NOMO-1 treated with DMSO at 0.1 percent for 48 hours (cell line): ENCODE results near the gene ANKDD1B.
"Not testable (repeated sequence)": the region's sequence is repeated elsewhere in the genome, so short reads cannot be mapped to it uniquely, and the experiment has no call there.

Experiments
- DNase-seq: peaks from one replicate; lab custom pipeline; 2025; ENCODE audit not compliant: unreplicated experiment; lab: John Stamatoyannopoulos, UW

The ANKDD1B gene

DNA sequence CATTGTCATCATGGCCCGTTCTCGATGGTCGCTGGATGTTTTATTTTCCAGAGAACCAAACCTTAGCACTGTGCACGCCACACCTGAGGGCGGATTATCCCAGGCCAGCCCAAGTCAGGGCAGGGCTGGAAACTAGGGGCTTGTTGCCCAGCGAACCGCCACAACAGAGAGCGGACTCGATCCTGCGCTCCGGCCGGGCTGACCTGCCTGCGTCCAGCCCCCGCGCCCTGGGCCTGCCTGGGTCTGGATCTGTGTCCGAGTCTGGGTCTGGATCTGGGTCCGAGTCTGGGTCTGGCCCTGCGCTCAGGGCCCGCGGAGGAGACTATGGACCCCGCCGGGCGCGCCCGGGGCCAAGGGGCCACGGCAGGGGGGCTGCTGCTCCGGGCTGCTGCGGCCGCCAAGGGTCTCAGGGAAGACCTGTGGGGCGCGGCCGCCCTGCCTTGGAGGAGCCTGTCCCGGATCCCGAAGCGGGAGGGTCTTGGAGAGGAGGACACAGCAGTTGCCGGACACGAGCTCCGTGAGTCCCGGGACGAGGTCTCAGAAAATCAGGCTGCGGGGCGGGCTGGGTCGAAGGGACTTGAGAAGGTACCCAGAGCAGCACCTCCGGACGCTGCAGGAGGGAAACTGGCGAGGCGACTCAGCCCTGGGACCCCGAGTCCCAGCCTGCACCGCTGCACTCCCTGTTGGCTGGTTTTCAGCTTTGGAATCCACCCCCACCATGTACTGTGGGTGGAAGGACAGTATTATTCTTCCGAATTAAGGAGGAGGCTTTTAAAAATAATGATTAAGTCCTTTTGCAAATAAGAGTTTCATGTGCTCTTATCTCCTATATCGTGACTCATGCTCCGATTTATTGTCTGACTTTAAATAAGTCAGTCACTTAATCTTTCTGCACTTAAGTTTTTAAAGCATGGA is at the start of gene ANKDD1B:
TSS of gene ANKDD1B (plus strand) at position 143 of the 915 bp plus-strand sequence. CDS start at position 325, 182 bp downstream.
- no peak for DNase-seq

DNA sequence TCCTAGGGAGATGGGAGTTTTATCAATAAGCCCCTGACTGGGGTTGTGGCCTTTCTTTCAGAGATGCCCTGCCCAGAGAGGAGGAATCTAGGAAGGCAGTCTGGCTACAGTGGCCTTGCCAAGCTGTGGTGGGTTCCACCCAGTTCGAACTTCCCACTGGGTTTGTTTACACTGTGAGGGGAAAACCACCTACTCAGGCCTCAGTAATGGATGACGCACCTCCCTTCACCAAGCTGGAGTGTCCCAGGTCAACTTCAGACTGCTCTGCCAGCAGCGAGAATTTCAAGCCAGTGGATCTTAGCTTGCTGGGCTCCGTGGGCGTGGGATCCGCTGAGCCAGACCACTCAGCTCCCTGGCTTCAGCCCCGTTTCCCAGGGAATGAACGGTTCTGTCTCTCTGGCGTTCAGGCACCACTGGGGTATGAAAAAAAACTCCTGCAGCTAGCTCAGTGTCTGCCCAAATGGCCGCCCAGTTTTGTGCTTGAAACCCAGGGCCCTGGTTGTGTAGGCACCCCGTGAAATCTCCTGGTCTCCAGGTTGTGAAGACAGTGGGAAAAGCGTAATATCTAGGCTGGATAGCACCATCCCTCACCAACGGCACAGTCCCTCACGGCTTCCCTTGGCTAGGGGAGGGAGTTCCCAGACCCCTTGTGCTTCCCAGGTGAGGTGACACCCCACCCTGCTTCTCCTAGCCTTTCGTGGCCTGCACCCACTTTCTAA is 45.1 kb upstream of the ANKDD1B start:
- not testable (repeated sequence) for DNase-seq

DNA sequence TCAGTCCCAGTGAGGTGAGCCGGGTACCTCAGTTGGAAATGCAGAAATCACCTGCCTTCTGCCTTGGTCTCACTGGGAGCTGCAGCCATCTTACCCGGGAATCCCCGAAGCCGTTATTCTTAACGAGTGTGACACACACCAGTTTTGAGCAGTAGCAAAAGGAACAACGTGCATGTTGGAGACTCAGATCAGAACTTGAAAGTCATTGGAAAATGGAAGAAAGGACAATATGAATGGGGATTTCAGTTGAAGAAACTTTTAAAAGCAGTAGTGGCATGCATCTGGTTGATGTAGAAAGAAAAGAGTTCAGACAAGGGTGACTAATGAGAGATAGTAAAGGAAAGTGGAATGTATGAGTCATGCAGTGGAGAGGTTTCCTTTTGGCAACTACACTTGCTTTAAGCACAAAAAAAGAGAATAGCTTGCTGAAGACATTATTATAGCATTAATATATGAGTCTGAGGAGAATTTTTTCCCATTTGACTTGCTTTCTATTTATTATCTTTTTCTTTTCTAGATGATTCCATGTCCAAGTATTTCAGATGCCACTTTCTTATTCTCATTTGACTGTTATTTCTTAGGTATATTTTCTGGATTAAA is 44.4 kb upstream of the ANKDD1B start:
- DNase-seq, result peak; percentile 89

DNA sequence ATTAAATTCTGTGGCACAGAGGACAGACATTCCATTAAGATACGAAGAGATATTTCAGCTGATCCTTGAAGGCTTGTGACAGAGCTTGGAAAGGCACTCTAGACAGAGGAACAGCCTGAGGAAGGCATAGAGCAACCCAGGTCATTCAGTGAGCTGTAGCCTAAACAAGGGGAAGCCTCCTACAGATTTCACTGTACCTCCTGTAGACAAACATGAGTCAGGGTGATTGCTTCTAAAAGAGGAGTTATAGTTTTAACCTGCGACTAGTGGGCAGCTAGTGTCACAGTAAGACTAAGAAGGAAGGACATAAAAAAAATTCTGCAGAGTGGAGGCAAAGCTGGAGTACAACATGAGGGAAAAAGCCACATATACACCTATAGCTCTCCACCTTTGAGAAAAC is 43.5 kb upstream of the ANKDD1B start:
- peak; percentile 50 for DNase-seq

DNA sequence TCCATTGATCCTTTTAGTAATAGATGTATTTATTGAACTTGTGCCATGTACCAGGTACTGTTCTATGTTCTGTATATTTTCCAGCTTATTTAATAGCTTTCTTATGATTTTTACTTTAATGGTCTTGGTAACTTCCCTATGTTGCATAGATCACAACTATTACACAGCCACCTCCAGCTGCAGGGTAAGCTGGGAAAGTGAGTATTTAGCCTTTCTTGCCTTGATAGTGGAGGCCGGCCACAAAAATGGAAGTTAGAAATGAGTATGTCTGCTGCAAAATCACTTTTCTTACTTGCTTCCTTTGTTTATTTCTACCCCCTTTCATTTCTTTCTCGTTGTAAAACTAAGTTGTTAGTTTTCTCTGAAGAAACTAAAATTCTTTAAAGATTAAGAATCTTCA is 43.1 kb upstream of the ANKDD1B start:
- no peak for DNase-seq

DNA sequence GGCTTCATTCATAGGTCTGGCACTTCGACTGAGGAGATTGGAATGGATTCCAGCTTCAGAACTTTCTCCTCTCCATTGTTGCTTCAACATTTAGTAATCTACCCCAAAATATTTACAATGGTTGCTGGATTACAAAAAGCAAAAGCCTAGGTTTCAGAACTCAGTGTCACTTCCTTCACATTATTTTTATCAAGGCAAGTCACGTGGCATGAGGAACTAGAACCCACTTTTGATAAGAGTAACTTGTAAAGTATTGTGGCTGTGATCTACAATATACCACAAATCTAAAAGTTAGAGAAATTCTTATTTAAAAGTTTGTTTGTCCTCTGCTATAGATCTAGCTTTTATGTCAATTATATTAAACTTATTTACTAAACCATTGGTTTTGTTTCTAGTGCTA is 39.7 kb upstream of the ANKDD1B start:
- peak; percentile 52 for DNase-seq

DNA sequence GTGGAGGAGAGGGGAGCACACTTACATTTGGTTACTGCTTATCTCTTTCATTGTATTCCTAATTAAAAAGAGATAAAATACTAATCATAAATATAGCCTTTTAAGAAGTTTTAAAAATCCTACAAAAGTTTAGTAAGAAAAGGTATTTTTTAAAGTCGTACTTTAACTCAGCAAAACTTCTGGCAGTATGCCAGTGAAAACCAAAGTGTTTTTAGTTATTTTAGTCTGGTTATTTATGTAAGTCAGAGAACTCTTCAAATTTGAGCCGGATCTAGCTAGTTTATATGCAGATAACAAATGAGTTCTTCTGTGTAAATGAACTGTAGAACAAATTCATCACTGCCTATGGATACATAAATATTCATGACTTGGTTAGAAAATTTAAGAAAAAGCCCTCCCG is 36.5 kb upstream of the ANKDD1B start:
- no peak for DNase-seq

DNA sequence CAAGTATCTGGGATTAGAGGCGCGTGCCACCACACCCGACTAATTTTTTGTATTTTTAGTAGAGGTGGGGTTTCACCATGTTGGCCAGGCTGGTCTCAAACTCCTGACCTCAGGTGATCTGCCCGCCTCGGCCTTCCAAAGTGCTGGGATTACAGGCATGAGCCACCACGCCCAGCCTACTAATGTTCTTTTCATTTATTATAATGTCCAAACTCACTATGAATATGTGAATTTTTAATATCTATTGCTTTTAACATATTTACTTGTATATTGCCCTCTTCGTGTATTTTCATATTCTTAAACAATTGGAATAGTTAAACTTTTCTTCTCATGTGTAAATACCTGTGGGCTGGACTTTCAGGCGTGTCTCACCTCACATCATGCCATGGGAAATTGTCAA is 33.0 kb upstream of the ANKDD1B start:
- not testable (repeated sequence) for DNase-seq

DNA sequence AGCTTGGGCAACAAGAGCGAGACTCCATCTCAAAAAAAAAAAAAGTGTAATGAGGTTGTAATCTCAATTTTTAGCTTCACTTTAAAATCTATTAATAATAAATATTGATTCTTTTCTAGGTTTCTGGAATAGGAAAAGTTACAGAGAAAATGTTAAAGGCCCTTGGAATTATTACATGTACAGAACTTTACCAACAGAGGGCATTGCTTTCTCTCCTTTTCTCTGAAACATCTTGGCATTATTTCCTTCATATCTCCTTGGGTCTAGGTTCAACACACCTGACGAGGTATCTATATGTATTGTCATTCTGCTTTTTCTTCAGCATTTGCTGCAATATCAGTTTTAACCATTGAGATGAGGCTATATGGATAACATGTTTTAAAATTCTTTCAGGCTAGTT is 26.6 kb upstream of the ANKDD1B start:
- DNase-seq, result no peak

DNA sequence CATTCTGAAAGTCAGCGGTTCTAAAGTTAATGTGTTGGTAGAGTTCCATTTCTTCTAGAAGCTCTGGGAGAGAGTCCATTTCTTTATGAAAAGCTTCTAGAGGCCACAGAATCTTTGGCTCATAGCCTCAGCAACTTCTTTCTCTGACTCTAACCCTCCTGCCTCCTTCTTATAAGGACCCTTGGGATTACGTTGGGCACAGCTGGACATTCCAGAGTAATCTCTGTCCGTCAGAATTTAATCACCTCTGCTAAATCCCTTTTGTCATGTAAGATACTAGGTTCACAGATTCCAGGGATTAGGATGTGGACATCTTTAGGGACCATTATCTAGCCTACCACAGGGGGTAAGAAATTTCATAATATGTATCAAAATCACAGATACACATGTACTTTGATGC is 22.6 kb upstream of the ANKDD1B start:
- DNase-seq, result no peak

DNA sequence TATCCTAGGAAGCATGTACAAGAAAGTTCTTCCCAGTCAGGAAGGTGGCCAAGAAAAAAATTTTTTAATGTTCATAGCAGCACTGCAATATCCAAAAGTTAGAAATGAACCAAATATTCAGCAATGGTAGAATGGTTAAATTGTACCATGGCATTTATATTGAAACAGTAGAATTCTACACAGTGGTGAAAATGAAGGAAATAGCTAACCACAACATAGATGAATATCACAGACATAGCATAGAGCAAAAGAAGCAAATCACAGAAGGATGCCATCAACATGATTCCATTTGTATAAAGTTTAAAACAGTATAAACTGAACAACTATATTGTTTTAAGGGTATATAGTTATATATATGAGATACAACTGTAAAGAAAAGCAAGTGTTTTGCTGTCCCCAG is 10.7 kb upstream of the ANKDD1B start:
- DNase-seq, result no peak

DNA sequence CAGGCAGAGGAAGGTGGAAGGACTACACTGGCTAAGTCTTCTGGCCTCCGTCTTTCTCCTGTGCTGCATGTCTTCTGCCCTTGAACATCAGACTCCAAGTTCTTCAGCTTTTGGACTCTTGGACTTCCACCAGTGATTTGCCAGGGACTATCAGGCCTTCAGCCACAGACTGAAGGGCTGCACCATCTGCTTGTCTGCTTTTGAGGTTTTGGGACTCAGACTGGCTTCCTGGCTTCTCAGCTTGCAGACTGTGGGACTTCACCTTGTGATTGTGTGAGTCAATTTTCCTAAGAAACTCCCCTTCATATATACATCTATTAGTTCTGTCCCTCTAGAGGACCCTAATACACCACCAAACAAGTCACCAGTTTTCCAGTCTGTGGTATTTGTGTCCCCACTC is 9.7 kb upstream of the ANKDD1B start:
- DNase-seq, result no peak

DNA sequence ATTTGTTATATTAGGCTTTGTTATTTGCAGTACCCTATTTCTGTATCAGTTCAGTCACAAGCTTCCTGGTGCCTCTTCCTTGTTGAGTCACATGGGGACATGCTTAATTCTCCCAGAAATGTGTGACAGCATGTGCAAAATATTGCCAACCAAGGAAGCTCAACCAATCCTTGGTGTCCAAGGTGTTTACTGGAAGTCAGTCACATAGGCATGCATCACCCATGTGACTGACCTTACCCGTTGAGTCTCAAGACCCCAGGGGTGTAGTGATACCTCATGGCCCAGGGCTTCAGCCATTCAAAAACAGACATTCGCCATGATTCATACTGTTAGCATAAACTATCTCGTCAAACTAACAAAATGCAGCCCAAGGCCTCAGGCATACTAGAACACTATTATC is 9.3 kb upstream of the ANKDD1B start:
- no peak for DNase-seq

DNA sequence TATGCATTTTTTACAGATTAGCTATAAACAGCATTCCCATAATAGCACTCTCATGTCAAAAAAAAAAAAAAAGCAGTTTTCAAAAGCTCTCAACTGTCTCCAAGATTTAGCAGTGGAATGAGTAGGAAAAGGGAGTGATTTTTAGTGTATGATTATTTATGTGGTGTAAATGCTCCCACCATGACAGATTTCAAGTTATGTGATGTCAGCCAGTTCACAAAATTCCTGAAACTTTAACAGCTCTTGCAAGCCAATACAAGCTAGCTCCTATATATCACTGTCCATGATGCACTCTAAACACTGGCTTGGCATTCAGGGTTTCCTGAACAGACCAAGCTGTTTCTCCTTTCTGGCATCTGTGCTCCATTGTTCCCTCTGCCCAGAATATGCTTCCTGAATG is 7.9 kb upstream of the ANKDD1B start:
- DNase-seq, result no peak

DNA sequence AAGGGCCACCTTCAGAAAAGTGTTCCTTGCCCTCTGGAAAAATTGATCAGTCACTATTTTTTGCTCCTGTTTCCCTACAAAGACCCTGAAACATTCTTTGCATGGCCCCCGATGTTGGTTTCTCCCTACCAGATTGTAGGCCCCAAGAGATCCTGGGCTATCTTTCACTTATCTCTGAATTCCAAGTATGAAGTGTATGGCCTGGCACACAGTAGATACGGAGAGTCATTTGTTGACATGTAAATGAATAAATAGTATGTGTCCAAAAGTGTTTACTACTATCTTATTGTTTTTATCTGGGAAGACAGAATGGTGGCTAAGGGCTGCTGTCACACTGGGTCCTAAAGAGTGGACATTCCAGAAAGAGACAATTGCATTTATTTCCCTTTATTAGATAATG is 7.4 kb upstream of the ANKDD1B start:
- DNase-seq, result no peak

DNA sequence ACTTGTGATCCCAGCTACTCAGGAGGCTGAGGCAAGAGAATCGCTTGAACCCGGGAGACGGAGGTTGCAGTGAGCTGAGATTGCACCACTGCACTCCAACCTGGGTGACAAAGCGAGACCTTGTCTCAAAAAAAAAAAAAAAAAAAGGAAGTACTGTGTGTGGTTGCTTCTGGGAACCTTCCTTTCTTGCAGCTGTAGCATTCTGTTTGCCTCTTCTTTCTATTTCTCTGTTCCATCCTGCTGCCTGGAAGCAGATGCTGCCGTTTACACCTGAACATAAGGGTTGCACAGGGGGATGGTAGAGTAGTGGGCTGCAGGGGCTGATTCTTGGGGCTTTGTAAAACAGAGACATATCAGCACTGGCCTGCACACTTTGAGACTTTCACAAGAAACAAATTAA is 3.9 kb upstream of the ANKDD1B start:
- peak; percentile 17 for DNase-seq

DNA sequence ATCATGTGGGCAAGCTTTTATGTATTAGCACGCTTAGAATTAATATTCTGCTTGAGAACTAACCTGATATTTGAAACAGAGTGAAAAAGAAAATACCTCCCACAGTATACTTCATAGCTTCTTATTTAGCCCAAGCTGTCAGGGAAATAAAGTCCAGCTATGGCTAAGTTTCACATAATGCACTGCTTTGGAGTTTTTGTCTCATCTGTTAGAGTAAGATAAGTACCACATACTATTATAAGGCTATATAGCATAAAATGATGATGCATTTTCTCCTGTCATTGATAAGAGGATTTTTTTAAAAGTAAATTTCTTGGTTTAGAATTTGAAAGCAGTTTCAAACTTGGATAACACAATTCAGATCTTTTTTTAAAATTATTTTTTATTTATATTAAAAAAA is 2.4 kb upstream of the ANKDD1B start:
- DNase-seq, result no peak

DNA sequence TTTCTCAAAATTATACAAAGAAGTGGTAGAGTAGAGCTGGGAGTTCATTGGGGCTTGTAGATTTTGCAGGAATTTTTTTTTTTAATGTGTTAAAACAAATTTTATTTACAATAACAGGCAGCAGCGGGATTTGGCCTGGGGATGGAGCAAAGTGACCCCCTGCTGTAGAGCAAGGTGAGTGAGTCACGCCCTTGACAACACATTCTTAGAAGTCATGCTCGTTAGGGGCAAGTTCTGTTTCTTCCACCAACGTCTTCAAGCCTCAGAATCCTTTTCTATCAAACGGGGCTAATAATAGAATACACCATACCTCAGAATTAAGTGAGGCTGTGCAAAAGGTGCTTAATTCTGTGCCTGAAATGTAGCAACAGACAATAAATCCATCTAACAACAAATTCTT is 1.1 kb upstream of the ANKDD1B start:
- DNase-seq, result no peak

DNA sequence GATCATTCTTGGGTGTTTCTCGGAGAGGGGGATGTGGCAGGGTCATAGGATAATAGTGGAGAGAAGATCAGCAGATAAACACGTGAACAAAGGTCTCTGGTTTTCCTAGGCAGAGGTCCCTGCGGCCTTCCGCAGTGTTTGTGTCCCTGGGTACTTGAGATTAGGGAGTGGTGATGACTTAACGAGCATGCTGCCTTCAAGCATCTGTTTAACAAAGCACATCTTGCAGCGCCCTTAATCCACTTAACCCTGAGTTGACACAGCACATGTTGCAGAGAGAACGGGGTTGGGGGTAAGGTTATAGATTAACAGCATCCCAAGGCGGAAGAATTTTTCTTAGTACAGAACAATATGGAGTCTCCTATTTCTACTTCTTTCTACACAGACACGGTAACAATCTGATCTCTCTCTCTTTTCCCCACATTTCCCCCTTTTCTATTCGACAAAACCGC is 368 bp upstream of the ANKDD1B start:
- DNase-seq, result not testable (repeated sequence)

DNA sequence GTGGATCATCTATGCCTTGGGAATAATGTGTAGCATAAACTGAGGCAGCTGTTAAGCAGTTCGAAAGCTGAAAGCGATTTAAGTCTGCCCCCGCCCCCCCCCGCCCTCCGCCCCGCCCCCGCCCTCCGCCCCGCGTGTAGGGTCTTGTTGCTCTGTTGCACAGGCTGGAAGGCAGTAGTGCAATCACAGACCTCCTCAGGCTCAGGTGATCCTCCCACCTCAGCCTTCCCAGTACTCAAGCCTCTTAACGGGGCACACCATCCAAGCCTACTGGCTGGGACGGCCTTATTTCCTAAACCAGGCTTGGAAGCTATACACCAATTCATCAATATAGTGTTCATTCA is 945 bp downstream of the ANKDD1B start:
- no peak for DNase-seq

DNA sequence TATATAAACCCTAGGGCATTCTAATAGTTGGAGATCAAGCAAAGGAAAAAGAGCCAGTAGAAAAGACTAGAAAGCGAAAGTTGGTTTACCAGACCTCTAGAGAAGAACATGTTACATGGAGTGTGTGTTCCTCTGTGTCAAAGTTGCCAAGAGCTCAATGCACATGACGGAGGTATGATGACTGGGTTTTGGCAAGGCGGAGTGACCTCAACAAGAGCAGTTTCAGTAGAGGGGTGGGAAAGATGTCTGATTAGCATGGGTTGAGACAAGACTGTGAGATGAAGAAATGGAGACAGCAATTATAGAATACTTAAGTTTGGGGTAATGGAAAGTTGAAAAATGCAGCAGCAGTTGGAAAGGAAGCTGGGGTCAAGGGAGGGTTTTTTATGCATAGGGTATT is 1.6 kb downstream of the ANKDD1B start:
- DNase-seq, result no peak

DNA sequence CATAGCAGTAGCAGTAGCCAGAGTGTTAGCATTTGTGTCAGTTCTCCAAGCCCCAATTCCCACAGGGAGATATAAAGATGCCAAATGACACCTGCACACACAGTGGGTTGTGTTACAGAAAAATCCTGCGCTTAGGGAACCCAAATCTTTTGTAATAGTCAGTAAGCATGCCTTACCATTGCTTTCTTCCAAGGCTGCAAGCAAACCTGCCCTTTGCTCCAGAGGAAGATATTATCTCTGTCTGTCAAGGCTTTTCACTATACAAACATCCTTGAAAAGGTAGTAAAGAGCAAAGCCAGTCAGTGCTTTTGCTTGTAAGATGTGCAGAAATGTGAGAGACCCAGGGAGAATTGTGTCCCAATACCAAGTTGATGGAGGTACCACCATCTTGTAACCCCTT is 2.9 kb downstream of the ANKDD1B start:
- no peak for DNase-seq
